HEK293 (cell line): ENCODE results near the gene TNS3.

Source experiments
- CTCF ChIA-PET: fragments of 350-600 bp; formaldehyde crosslinking; extraction: SDS; loops from one replicate; lab custom pipeline; 2021; ENCODE audit warnings: antibody characterized with exemption; lab: Yijun Ruan, JAX
- POLR2A ChIA-PET: fragments of 300-600 bp; formaldehyde crosslinking; extraction: SDS; loops from one replicate; lab custom pipeline; 2020; ENCODE audit warnings: antibody characterized with exemption, inconsistent platforms; lab: Yijun Ruan, JAX
- H3K27ac ChIP-seq: fragments of 200-500 bp; sonication (Bioruptor generic); 2 replicates; pipeline ENCODE4 v1.5.1; 2014; ENCODE audit warnings: low read depth, low read length, control low read depth, inconsistent platforms; ENCODE audit errors: extremely low read depth
- H3K36me3 ChIP-seq, 2 experiments: fragments of 200-500 bp in 1 of 2; sonication (Bioruptor generic) in 1 of 2; 1 replicate in 1 of 2; 2 replicates in 1 of 2; pipeline ENCODE4 v1.5.1; 2014 to 2017; ENCODE audit warnings: inconsistent platforms in 2 of 2, low read length in 2 of 2; ENCODE audit not compliant: control insufficient read depth in 2 of 2, insufficient read depth in 1 of 2
- H3K4me1 ChIP-seq: fragments of 200-500 bp; sonication (Bioruptor generic); 2 replicates; pipeline ENCODE4 v1.5.1; 2014; ENCODE audit warnings: mild to moderate bottlenecking, low read length, inconsistent platforms; ENCODE audit not compliant: control insufficient read depth, insufficient read depth
- H3K4me3 ChIP-seq: 2 replicates; pipeline ENCODE4 v1.5.1; 2011; ENCODE audit warnings: low read depth, mild to moderate bottlenecking, control low read depth, low read length, moderate library complexity
- H3K9me3 ChIP-seq: fragments of 200-500 bp; sonication (Bioruptor generic); 2 replicates; pipeline ENCODE4 v1.5.1; 2014; ENCODE audit warnings: low read depth, low read length, inconsistent platforms; ENCODE audit not compliant: control insufficient read depth, insufficient read depth
- EGR2 ChIP-seq: fragments of 450-650 bp; formaldehyde crosslinking; IDR thresholded peaks from 2 replicates; pipeline ENCODE4 v1.5.1; 2016; ENCODE audit warnings: low read depth, missing biosample characterization, missing genetic modification characterization
- FEZF1 ChIP-seq: fragments of 450-650 bp; formaldehyde crosslinking; IDR thresholded peaks from 2 replicates; pipeline ENCODE4 v1.5.1; 2016; ENCODE audit warnings: missing biosample characterization, missing genetic modification characterization
- HIC1 ChIP-seq: fragments of 450-650 bp; formaldehyde crosslinking; IDR thresholded peaks from 2 replicates; pipeline ENCODE4 v1.5.1; 2016; ENCODE audit warnings: missing biosample characterization, missing genetic modification characterization
- KLF16 ChIP-seq: fragments of 450-650 bp; formaldehyde crosslinking; IDR thresholded peaks from 2 replicates; pipeline ENCODE4 v1.5.1; 2017; ENCODE audit warnings: missing biosample characterization, missing genetic modification characterization
- OVOL3 ChIP-seq: fragments of 450-650 bp; formaldehyde crosslinking; IDR thresholded peaks from 2 replicates; pipeline ENCODE4 v1.5.1; 2016; ENCODE audit warnings: missing biosample characterization, missing genetic modification characterization
- REST ChIP-seq: fragments of 450-650 bp; formaldehyde crosslinking; IDR thresholded peaks from 2 replicates; pipeline ENCODE4 v1.5.1; 2016; ENCODE audit warnings: missing biosample characterization, missing genetic modification characterization
- SCRT2 ChIP-seq: fragments of 450-650 bp; formaldehyde crosslinking; IDR thresholded peaks from 2 replicates; pipeline ENCODE4 v1.5.1; 2016; ENCODE audit warnings: missing biosample characterization, missing genetic modification characterization
- SP7 ChIP-seq: fragments of 450-650 bp; formaldehyde crosslinking; IDR thresholded peaks from 2 replicates; pipeline ENCODE4 v1.5.1; 2016; ENCODE audit warnings: missing biosample characterization, missing genetic modification characterization
- TRIM28 ChIP-seq: IDR thresholded peaks from 2 replicates; pipeline ENCODE4 v1.6.1; 2011; ENCODE audit warnings: low read length, control low read depth, borderline replicate concordance
- ZBTB21 ChIP-seq: fragments of 450-650 bp; formaldehyde crosslinking; IDR thresholded peaks from 2 replicates; pipeline ENCODE4 v1.5.1; 2017; ENCODE audit warnings: missing biosample characterization, missing genetic modification characterization
- ZFHX2 ChIP-seq: fragments of 450-650 bp; formaldehyde crosslinking; conservative IDR thresholded peaks from 2 replicates; pipeline ENCODE4 v1.5.1; 2016; ENCODE audit warnings: missing biosample characterization, missing genetic modification characterization
- ZFP69B ChIP-seq: fragments of 450-650 bp; formaldehyde crosslinking; IDR thresholded peaks from 2 replicates; pipeline ENCODE4 v1.5.1; 2016; ENCODE audit warnings: missing biosample characterization, missing genetic modification characterization
- ZNF248 ChIP-seq: fragments of 450-650 bp; formaldehyde crosslinking; IDR thresholded peaks from 2 replicates; pipeline ENCODE4 v1.5.1; 2017; ENCODE audit warnings: missing biosample characterization, missing genetic modification characterization
- ZNF266 ChIP-seq: fragments of 450-650 bp; formaldehyde crosslinking; IDR thresholded peaks from 2 replicates; pipeline ENCODE4 v1.5.1; 2016; ENCODE audit warnings: missing biosample characterization, missing genetic modification characterization, low read depth
- ZNF324 ChIP-seq: fragments of 450-650 bp; formaldehyde crosslinking; IDR thresholded peaks from 2 replicates; pipeline ENCODE4 v1.5.1; 2016; ENCODE audit warnings: missing biosample characterization, missing genetic modification characterization
- ZNF394 ChIP-seq: fragments of 450-650 bp; formaldehyde crosslinking; IDR thresholded peaks from 2 replicates; pipeline ENCODE4 v1.5.1; 2016; ENCODE audit warnings: missing biosample characterization, missing genetic modification characterization, mild to moderate bottlenecking, moderate library complexity, borderline replicate concordance
- ZNF768 ChIP-seq: fragments of 450-650 bp; formaldehyde crosslinking; IDR thresholded peaks from 2 replicates; pipeline ENCODE4 v1.5.1; 2018; ENCODE audit warnings: missing biosample characterization, mild to moderate bottlenecking, missing genetic modification characterization
- ZNF791 ChIP-seq: fragments of 450-650 bp; formaldehyde crosslinking; IDR thresholded peaks from 2 replicates; pipeline ENCODE4 v1.5.1; 2016; ENCODE audit warnings: missing biosample characterization, missing genetic modification characterization
- ZSCAN18 ChIP-seq: fragments of 450-650 bp; formaldehyde crosslinking; IDR thresholded peaks from 2 replicates; pipeline ENCODE4 v1.5.1; 2016; ENCODE audit warnings: missing biosample characterization, missing genetic modification characterization
- TF ChIP-seq, protein P1 (sequence below): fragments of 450-650 bp; formaldehyde crosslinking; IDR thresholded peaks from 2 replicates; pipeline ENCODE4 v1.5.1; 2016; ENCODE audit warnings: missing biosample characterization, missing genetic modification characterization

The TNS3 gene

GRCh38 chr7:47557317-47557693 is 24.6 kb downstream of the TNS3 start:
- no peak for TF ChIP-seq SP7 (tag by site-specific recombination)
- TF ChIP-seq ZNF791 (tag by site-specific recombination) = no peak
- TF ChIP-seq ZFP69B (tag by site-specific recombination) = no peak
- TF ChIP-seq, protein P1, sequence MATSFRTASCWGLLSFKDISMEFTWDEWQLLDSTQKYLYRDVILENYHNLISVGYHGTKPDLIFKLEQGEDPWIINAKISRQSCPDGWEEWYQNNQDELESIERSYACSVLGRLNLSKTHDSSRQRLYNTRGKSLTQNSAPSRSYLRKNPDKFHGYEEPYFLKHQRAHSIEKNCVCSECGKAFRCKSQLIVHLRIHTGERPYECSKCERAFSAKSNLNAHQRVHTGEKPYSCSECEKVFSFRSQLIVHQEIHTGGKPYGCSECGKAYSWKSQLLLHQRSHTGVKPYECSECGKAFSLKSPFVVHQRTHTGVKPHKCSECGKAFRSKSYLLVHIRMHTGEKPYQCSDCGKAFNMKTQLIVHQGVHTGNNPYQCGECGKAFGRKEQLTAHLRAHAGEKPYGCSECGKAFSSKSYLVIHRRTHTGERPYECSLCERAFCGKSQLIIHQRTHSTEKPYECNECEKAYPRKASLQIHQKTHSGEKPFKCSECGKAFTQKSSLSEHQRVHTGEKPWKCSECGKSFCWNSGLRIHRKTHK (tag by site-specific recombination) = no peak
- no peak for TF ChIP-seq KLF16 (tag by site-specific recombination)
- TF ChIP-seq FEZF1 (tag by site-specific recombination) = no peak
- TF ChIP-seq REST (tag by site-specific recombination) = no peak
- no peak for TF ChIP-seq ZFHX2
- TF ChIP-seq EGR2 (tag by site-specific recombination) = no peak
- TF ChIP-seq HIC1 (tag by site-specific recombination) = no peak
- TF ChIP-seq ZSCAN18 = no peak
- no peak for TF ChIP-seq ZNF248 (tag by site-specific recombination)
- Histone ChIP-seq H3K27ac (no peak overlapping the region), H3K36me3 (no peaks in the 10 kb centered on the region), H3K4me1 (no peaks in the 10 kb centered on the region), H3K9me3 (no peaks in the 10 kb centered on the region), H3K4me3 (no peak overlapping the region)
- ChIA-PET POLR2A (no interaction called here), CTCF (no interaction called here)

DNA sequence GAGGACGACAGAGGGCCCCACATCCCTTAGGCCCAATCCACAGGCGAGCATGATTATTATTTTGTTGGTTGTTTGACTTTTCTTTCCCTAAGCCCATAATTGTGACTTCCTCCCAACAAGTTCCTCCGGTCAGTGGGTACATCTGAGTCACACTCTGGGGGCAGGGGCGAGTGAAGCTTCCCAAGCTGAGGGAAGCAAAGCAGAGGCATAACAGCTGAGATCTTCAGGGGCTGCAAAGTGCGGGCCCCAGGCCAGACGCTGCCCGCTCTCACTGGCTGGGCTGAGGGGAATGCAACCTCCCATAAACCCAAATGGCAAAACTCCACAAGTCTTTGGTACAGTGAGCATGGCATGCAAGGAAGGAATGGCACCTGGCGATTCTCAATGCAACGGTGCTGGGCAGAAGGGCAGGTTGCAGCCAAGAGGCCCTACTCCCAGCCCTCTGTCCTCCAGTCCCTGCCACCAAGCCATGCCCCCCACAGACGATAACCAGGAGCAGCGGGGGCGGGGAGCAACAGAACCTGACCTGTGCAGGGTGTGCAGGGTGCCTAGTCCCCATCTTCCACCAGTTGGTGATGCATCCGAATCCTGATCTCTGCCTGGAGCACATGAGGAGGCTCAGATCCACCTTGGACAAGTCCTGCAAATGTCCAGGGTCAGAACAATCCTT is 25.3 kb downstream of the TNS3 start:
- Histone ChIP-seq H3K4me1 (no peaks in the 10 kb centered on the region), H3K36me3 (no peaks in the 10 kb centered on the region), H3K27ac (no peak overlapping the region), H3K9me3 (no peaks in the 10 kb centered on the region), H3K4me3 (no peak overlapping the region)
- ChIA-PET POLR2A (no interaction called here), CTCF (no interaction called here)
- TF ChIP-seq SCRT2 (tag by site-specific recombination) = no peak
- no peak for TF ChIP-seq TRIM28
- TF ChIP-seq ZNF394 (tag by site-specific recombination) = no peak
- no peak for TF ChIP-seq ZBTB21 (tag by site-specific recombination)
- no peak for TF ChIP-seq ZNF768 (tag by site-specific recombination)
- TF ChIP-seq ZNF324 (tag by site-specific recombination) = no peak
- no peak for TF ChIP-seq OVOL3
- no peak for TF ChIP-seq ZNF266 (tag by site-specific recombination)
- TF ChIP-seq, all 188 proteins: peak for 0
